Mesothelial cell of epicardium (in vitro differentiated cells): ENCODE results near the gene CFAP90. TPM values are rescaled to one million over a fixed set of nuclear protein-coding genes. Genes with fewer than 3 reads are reported as not detected.

Source experiments
- DNase-seq, 2 experiments: peaks; one replicate each; pipeline ENCODE4 v3.0.0; 2021; ENCODE audit warnings: low spot score in 2 of 2; ENCODE audit not compliant: unreplicated experiment in 2 of 2
- H3K27ac Mint-ChIP-seq: 2 replicates; pipeline ENCODE4 v1.8.0; 2021; ENCODE audit warnings: mixed read lengths
- H3K27me3 Mint-ChIP-seq: 2 replicates; pipeline ENCODE4 v1.8.0; 2021; ENCODE audit warnings: low read depth, mixed read lengths
- H3K36me3 Mint-ChIP-seq: 2 replicates; pipeline ENCODE4 v1.8.0; 2021; ENCODE audit warnings: mixed read lengths
- H3K4me1 Mint-ChIP-seq: 2 replicates; pipeline ENCODE4 v1.8.0; 2021; ENCODE audit warnings: mixed read lengths
- H3K4me3 Mint-ChIP-seq: 2 replicates; pipeline ENCODE4 v1.8.0; 2021; ENCODE audit warnings: mild to moderate bottlenecking, moderate library complexity, mixed read lengths
- H3K9me3 Mint-ChIP-seq: 2 replicates; pipeline ENCODE4 v1.8.0; 2021; ENCODE audit warnings: mixed read lengths
- CTCF ChIP-seq: fragments of 200-600 bp; sonication (generic); IDR thresholded peaks from one replicate; pipeline ENCODE4 v1.5.0; 2021; ENCODE audit warnings: antibody characterized with exemption; ENCODE audit not compliant: unreplicated experiment
- total RNA-seq: library from RNA; stranded (reverse); gene quantifications from 3 replicates; pipeline ENCODE4 v1.2.1, GENCODE V29; 2021

The CFAP90 gene
- total RNA-seq, 1 donor from 2014 or later, result 0.85 TPM

- DNase-seq, result no peak
- Mint-ChIP-seq H3K4me1 (no peaks in the 10 kb centered on the region), H3K27ac (no peak overlapping the region), H3K9me3 (no peaks in the 10 kb centered on the region), H3K27me3 (peaks cover 27% of the 10 kb centered on the region), H3K36me3 (no peaks in the 10 kb centered on the region), H3K4me3 (no peak overlapping the region)
- TF ChIP-seq CTCF, result no peak
Measured at GRCh38 chr5:7824995-7825394, 25.9 kb downstream of the CFAP90 start.

- Mint-ChIP-seq H3K36me3 (no peaks in the 10 kb centered on the region), H3K4me3 (no peak overlapping the region), H3K9me3 (no peaks in the 10 kb centered on the region), H3K4me1 (no peaks in the 10 kb centered on the region), H3K27ac (no peak overlapping the region), H3K27me3 (peaks cover 24% of the 10 kb centered on the region)
- no peak for DNase-seq
- TF ChIP-seq CTCF, result no peak
Measured at GRCh38 chr5:7823594-7823993, 27.3 kb downstream of the CFAP90 start.

- Mint-ChIP-seq H3K4me3 (no peak overlapping the region), H3K27ac (no peak overlapping the region), H3K9me3 (no peaks in the 10 kb centered on the region), H3K27me3 (peaks cover 16% of the 10 kb centered on the region), H3K4me1 (no peaks in the 10 kb centered on the region), H3K36me3 (no peaks in the 10 kb centered on the region)
- no peak for DNase-seq
- no peak for TF ChIP-seq CTCF
Measured at GRCh38 chr5:7822449-7822848, 28.5 kb downstream of the CFAP90 start.

- no peak overlapping the region for H3K27ac Mint-ChIP-seq
Measured at GRCh38 chr5:7816535-7816901, 34.4 kb downstream of the CFAP90 start.

GRCh38 chr5:7815892-7816534, 34.9 kb downstream of the CFAP90 start:
- Mint-ChIP-seq H3K36me3 (no peaks in the 10 kb centered on the region), H3K27me3 (peaks cover 5% of the 10 kb centered on the region), H3K4me3 (no peak overlapping the region), H3K4me1 (peaks cover 16% of the 10 kb centered on the region), H3K27ac (no peak overlapping the region), H3K9me3 (no peaks in the 10 kb centered on the region)
- peak; percentile 73 for TF ChIP-seq CTCF
- DNase-seq, result peak; percentile 55 to 87

More at GRCh38 chr5:7816535-7816901, 34.4 kb downstream of the CFAP90 start:
- H3K36me3 Mint-ChIP-seq, result no peaks in the 10 kb centered on the region
- no peaks in the 10 kb centered on the region for H3K9me3 Mint-ChIP-seq
- H3K27me3 Mint-ChIP-seq, result peaks cover 6% of the 10 kb centered on the region
- H3K4me1 Mint-ChIP-seq, result peaks cover 16% of the 10 kb centered on the region
- no peak for TF ChIP-seq CTCF
- no peak overlapping the region for H3K4me3 Mint-ChIP-seq
- no peak for DNase-seq

GRCh38 chr5:7814816-7815215, 36.1 kb downstream of the CFAP90 start:
- H3K27me3 Mint-ChIP-seq, result peaks cover 11% of the 10 kb centered on the region
- H3K4me3 Mint-ChIP-seq, result no peak overlapping the region
- H3K9me3 Mint-ChIP-seq, result no peaks in the 10 kb centered on the region
- no peaks in the 10 kb centered on the region for H3K36me3 Mint-ChIP-seq
- no peak overlapping the region for H3K27ac Mint-ChIP-seq
- no peak for DNase-seq
- no peak for TF ChIP-seq CTCF
- H3K4me1 Mint-ChIP-seq, result peaks cover 16% of the 10 kb centered on the region
